Brain microvascular endothelial cell (primary cell): Measurements from ENCODE around the gene ESRRA.

ENCODE experiments used
- DNase-seq: peaks from one replicate; pipeline ENCODE4 v3.0.0-alpha.2; 2020
- H3K27ac ChIP-seq: fragments of 250-450 bp; sonication (Bioruptor Pico); 2 replicates; pipeline ENCODE4 v1.5.1; 2020; ENCODE audit warnings: mild to moderate bottlenecking, moderate library complexity
- H3K27me3 ChIP-seq: fragments of 250-450 bp; sonication (Bioruptor Pico); replicated peaks from 2 replicates; pipeline ENCODE4 v1.5.1; 2020; ENCODE audit warnings: mild to moderate bottlenecking
- H3K36me3 ChIP-seq: fragments of 250-450 bp; sonication (Bioruptor Pico); replicated peaks from 2 replicates; pipeline ENCODE4 v1.5.1; 2020; ENCODE audit warnings: mild to moderate bottlenecking
- H3K4me3 ChIP-seq: 2 replicates; pipeline ENCODE4 v1.5.1; 2011; ENCODE audit warnings: low read depth, mild to moderate bottlenecking, control low read depth, low read length, moderate library complexity
- in situ Hi-C: cut with HindIII; loops from 2 replicates; pipeline ENCODE4 v1.10.0; 2017; ENCODE audit warnings: low sequenced_read_pairs, low pct_ligation_motif_present
- TF ChIP-seq, protein P1 (sequence below): IDR thresholded peaks from 2 replicates; pipeline ENCODE4 v1.5.1; 2011; ENCODE audit warnings: low read depth, mild to moderate bottlenecking, moderate library complexity, low read length, control low read depth, inconsistent platforms; ENCODE audit errors: missing control alignments

Gene ESRRA

DNA sequence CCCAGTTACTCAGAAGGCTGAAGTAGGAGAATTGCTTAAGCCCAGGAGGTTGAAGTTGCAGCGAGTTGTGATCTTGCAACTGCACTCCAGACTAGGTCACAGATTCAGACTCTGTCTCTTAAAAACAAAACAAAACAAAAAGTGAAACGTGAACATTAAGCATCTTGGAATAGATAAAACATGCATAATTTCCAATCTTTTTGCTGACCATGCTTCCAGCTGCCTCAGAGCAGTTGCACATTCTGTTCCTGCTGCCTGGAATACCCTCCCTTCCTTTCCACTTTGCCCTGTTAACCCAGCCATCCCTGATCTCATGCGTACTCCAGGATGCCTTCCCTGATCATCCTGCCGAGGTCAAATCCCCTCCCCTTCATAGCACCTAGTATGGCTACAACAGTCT, 34.0 kb downstream of the ESRRA start:
- in situ Hi-C loops, result no loop called here
- H3K27ac ChIP-seq, result no peak overlapping the region
- H3K27me3 ChIP-seq, result no peaks in the 10 kb centered on the region
- DNase-seq, result no peak
- H3K36me3 ChIP-seq, result no peaks in the 10 kb centered on the region
- TF ChIP-seq, protein P1, sequence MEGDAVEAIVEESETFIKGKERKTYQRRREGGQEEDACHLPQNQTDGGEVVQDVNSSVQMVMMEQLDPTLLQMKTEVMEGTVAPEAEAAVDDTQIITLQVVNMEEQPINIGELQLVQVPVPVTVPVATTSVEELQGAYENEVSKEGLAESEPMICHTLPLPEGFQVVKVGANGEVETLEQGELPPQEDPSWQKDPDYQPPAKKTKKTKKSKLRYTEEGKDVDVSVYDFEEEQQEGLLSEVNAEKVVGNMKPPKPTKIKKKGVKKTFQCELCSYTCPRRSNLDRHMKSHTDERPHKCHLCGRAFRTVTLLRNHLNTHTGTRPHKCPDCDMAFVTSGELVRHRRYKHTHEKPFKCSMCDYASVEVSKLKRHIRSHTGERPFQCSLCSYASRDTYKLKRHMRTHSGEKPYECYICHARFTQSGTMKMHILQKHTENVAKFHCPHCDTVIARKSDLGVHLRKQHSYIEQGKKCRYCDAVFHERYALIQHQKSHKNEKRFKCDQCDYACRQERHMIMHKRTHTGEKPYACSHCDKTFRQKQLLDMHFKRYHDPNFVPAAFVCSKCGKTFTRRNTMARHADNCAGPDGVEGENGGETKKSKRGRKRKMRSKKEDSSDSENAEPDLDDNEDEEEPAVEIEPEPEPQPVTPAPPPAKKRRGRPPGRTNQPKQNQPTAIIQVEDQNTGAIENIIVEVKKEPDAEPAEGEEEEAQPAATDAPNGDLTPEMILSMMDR, result no peak
- no peak overlapping the region for H3K4me3 ChIP-seq

DNA sequence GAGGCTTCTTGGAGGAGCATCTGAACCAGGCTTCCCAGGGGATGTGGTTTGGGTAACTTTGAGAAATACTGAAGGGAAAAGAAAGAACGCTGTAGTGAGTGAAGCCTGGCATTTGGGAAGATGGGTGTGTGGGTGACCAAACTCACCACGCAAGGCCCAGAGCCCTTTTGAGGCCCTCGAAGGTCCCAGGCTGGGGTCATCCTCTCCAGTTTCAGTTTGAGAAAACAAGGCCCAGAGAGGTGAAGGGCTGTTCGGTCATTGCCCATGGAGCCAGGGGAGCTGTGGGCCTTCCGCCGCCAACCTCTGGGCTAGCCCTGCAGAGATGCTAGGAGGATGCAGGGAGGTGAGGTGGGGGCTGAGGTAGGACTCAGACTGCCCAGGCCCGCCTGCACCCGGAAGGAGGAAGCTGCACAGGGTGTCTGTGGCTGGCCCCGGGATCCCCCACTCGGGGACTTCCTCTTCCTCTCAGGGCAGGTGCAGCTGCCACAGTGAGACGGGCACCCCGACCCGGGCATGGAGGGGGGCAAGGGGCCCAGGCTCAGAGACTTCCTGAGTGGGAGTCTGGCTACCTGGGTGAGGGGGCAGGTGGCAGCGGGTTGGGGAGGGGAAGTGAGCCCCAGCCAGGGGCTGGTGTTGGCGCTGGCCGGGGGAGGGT, 34.6 kb downstream of the ESRRA start, which contains the start of gene CCDC88B:
TSS of gene CCDC88B (plus strand) at position 451 of the 655 bp plus-strand sequence. CDS start at position 514, 63 bp downstream.
- no peak for DNase-seq
- Histone ChIP-seq H3K36me3 (no peaks in the 10 kb centered on the region), H3K27me3 (no peaks in the 10 kb centered on the region), H3K4me3 (no peak within 1 kb of the TSS), H3K27ac (no peak within 1 kb of the TSS)
- in situ Hi-C loops, result no loop called here
- TF ChIP-seq, protein P1, result no peak

DNA sequence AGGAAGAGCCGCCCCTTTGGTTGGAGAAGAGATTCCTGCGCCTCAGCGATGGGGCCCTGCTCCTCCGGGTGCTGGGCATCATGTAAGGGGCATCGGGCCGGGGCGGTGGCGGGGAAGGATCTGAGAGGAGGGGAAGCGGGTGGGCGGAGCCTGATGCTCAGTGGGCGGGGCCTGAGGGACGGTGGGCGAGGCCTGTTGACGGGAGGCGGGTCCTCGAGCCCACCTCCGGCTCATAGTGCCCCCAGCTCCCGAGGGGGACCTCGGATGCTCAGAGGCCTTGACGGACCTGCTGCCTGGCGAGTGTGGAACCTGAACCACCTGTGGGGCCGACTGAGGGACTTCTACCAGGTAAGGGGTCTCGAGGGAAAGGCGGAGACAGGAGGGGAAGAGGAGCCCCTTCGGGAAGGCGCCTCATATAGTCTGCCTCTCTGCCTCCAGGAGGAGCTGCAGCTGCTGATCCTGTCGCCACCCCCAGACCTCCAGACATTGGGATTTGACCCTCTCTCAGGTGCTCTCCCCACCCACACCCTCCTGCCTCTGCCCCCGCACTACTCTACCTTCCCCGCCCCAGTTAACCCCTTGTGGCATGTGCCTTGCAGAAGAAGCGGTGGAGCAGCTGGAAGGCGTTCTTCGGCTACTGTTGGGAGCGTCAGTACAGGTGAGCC, 35.5 kb downstream of the ESRRA start:
- Histone ChIP-seq H3K4me3 (no peak overlapping the region), H3K27ac (no peak overlapping the region), H3K36me3 (no peaks in the 10 kb centered on the region), H3K27me3 (no peaks in the 10 kb centered on the region)
- DNase-seq, result no peak
- in situ Hi-C loops, result no loop called here
- TF ChIP-seq, protein P1, result peak; percentile 32

DNA sequence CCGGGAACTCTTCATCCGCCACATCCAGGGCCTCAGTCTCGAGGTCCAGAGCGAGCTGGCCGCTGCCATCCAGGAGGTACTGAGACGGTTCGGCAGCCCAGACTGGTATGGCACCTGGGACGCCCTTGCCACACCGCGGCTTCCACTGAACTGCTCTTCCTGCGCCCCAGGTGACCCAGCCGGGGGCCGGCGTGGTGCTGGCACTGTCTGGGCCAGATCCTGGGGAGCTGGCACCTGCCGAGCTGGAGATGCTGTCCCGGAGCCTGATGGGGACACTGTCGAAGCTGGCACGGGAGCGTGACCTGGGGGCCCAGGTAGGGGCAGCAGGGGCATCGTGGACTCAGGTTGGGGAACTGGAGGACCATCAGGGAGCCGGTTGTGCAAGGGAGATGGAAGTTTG, 36.1 kb downstream of the ESRRA start:
- Histone ChIP-seq H3K27ac (no peak overlapping the region), H3K36me3 (no peaks in the 10 kb centered on the region), H3K4me3 (no peak overlapping the region), H3K27me3 (no peaks in the 10 kb centered on the region)
- no peak for DNase-seq
- TF ChIP-seq, protein P1, result no peak
- in situ Hi-C loops, result no loop called here

DNA sequence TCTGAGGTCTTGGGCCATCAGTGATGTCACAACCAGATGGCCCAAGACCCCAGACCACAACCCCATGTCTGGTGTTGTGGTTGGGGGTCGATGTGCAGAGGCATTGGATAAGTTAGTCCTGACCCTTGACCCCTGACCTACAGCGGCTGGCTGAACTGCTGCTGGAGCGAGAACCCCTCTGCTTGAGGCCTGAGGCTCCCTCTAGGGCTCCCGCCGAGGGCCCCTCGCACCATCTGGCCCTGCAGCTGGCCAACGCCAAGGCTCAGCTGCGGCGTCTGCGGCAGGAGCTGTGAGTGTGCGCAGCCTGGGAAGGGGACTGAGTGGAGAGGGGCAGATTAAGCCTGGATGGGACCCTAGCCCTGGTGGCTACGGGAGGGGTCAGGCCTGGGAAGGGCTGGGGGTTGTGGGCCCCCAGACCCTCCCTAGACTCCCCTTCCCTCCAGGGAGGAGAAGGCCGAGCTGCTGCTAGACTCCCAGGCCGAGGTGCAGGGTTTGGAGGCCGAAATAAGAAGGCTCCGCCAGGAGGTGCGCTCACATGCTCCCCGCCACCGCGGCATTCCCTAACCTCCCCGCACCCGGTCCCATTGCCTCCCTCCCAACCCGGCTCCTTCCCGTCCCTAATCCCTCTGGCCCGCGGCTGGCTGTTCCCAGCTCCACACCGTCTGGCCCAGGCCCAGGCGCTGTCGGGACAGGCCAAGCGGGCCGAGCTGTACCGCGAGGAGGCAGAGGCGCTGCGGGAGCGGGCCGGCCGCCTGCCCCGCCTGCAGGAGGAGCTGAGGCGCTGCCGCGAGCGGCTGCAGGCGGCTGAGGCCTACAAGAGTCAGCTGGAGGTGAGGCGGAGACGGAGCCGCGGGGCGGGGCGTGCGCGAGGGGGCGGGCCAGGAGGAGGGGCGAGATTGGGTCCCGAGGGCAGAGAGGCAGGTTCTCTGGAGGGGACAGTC, 36.8 kb downstream of the ESRRA start:
- DNase-seq, result peak; percentile 82
- Histone ChIP-seq H3K27me3 (no peaks in the 10 kb centered on the region), H3K4me3 (peak overlapping the region; percentile 35), H3K27ac (no peak overlapping the region), H3K36me3 (no peaks in the 10 kb centered on the region)
- in situ Hi-C loops, result no loop called here
- TF ChIP-seq, protein P1, result no peak
